ENCODE measurements around the gene BPNT1. TPM values are rescaled to one million over a fixed set of nuclear protein-coding genes. Genes with fewer than 3 reads are reported as not detected.

Gene BPNT1
- total and polyA plus RNA-seq, 2 donors (not counting 1 experiment from before 2014, with no cell fraction given), result 23.8 to 51.2 TPM

- peak; percentile 10 to 75 for DNase-seq (ENCODE audit: low read depth in 2 of 2)
- no peak for TF ChIP-seq EZH2 (IDR thresholded peaks at IDR 0.05; ENCODE audit: low read length, missing control alignments)
- no peak for TF ChIP-seq CTCF (conservative IDR thresholded peaks at IDR 0.05 in 1 of 2, IDR thresholded peaks at IDR 0.05 in 1 of 2; ENCODE audit: low read depth in 1 of 2, low read length in 2 of 2)
- Histone ChIP-seq H3K79me2 (ENCODE audit: control insufficient read depth, insufficient read depth, low read length) (no peaks in the 10 kb centered on the region), H3K4me3 (replicated peaks in 1 of 4; ENCODE audit: control extremely low read depth in 1 of 4, insufficient read depth in 1 of 4, low read depth in 3 of 4, low read length in 4 of 4) (no peak overlapping the region), H3K27ac (ENCODE audit: insufficient read depth, low read length) (no peak overlapping the region), H3K4me1 (ENCODE audit: control insufficient read depth, extremely low read depth, insufficient read depth, low read length) (peaks cover 7% of the 10 kb centered on the region), H3K9me3 (ENCODE audit: control insufficient read depth, insufficient read depth, low read depth, low read length) (no peaks in the 10 kb centered on the region), H3K36me3 (ENCODE audit: control insufficient read depth, insufficient read depth, low read length) (peaks cover 2% of the 10 kb centered on the region), H3K4me2 (ENCODE audit: extremely low read depth, insufficient read depth, low read length) (no peak overlapping the region), H4K20me1 (ENCODE audit: control insufficient read depth, extremely low read depth, insufficient read depth, low read length) (no peaks in the 10 kb centered on the region), H3K27me3 (ENCODE audit: control insufficient read depth, insufficient read depth, low read length) (no peaks in the 10 kb centered on the region), H2AFZ (ENCODE audit: low read length) (no peak overlapping the region), H3K9ac (ENCODE audit: insufficient read depth, low read length) (no peak overlapping the region)
Measured at GRCh38 chr1:220013497-220013896, 76.1 kb downstream of the BPNT1 start.

DNA sequence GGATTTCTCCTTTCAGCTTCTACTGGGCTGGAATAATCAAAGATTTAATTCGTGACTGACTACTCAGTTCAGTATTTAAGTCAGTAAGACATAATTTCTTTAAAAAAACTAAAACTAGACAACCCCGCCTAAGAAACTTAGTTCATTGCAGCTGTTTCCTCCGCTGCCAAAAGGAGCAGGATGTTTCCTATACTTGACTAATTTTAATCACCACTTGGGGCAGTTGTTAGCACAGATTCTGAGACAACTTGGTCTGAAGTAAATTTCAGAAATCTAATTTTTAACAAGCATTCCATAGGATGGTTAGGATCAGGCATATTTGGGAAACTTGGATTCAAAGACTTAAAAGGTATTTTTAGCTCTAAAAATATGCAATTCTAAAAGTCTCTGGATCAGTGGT lies 77.3 kb downstream of the BPNT1 start:
- Histone ChIP-seq H3K4me2 (ENCODE audit: extremely low read depth, insufficient read depth, low read length) (no peak overlapping the region), H3K4me3 (replicated peaks in 1 of 4; ENCODE audit: control extremely low read depth in 1 of 4, insufficient read depth in 1 of 4, low read depth in 3 of 4, low read length in 4 of 4) (no peak overlapping the region), H3K36me3 (ENCODE audit: control insufficient read depth, insufficient read depth, low read length) (peaks cover 2% of the 10 kb centered on the region), H3K79me2 (ENCODE audit: control insufficient read depth, insufficient read depth, low read length) (no peaks in the 10 kb centered on the region), H2AFZ (ENCODE audit: low read length) (no peak overlapping the region), H3K27ac (ENCODE audit: insufficient read depth, low read length) (no peak overlapping the region), H3K9ac (ENCODE audit: insufficient read depth, low read length) (no peak overlapping the region), H3K4me1 (ENCODE audit: control insufficient read depth, extremely low read depth, insufficient read depth, low read length) (peaks cover 7% of the 10 kb centered on the region), H3K9me3 (ENCODE audit: control insufficient read depth, insufficient read depth, low read depth, low read length) (no peaks in the 10 kb centered on the region), H3K27me3 (ENCODE audit: control insufficient read depth, insufficient read depth, low read length) (no peaks in the 10 kb centered on the region), H4K20me1 (ENCODE audit: control insufficient read depth, extremely low read depth, insufficient read depth, low read length) (no peaks in the 10 kb centered on the region)
- TF ChIP-seq EZH2 (IDR thresholded peaks at IDR 0.05; ENCODE audit: low read length, missing control alignments) (no peak), CTCF (conservative IDR thresholded peaks at IDR 0.05 in 1 of 2, IDR thresholded peaks at IDR 0.05 in 1 of 2; ENCODE audit: low read depth in 1 of 2, low read length in 2 of 2) (peak; percentile 17)
- DNase-seq (ENCODE audit: low read depth in 2 of 2), result peak; percentile 9 to 20

GRCh38 chr1:220011620-220012019 lies 78.0 kb downstream of the BPNT1 start:
- H3K79me2 ChIP-seq (ENCODE audit: control insufficient read depth, insufficient read depth, low read length), result no peaks in the 10 kb centered on the region
- no peak overlapping the region for H3K27ac ChIP-seq (ENCODE audit: insufficient read depth, low read length)
- H3K4me1 ChIP-seq (ENCODE audit: control insufficient read depth, extremely low read depth, insufficient read depth, low read length), result peaks cover 7% of the 10 kb centered on the region
- no peak overlapping the region for H2AFZ ChIP-seq (ENCODE audit: low read length)
- DNase-seq (ENCODE audit: low read depth in 2 of 2), result no peak
- H3K27me3 ChIP-seq (ENCODE audit: control insufficient read depth, insufficient read depth, low read length), result no peaks in the 10 kb centered on the region
- H3K36me3 ChIP-seq (ENCODE audit: control insufficient read depth, insufficient read depth, low read length), result peaks cover 2% of the 10 kb centered on the region
- TF ChIP-seq EZH2 (IDR thresholded peaks at IDR 0.05; ENCODE audit: low read length, missing control alignments) (no peak), CTCF (conservative IDR thresholded peaks at IDR 0.05 in 1 of 2, IDR thresholded peaks at IDR 0.05 in 1 of 2; ENCODE audit: low read depth in 1 of 2, low read length in 2 of 2) (no peak)
- H3K9me3 ChIP-seq (ENCODE audit: control insufficient read depth, insufficient read depth, low read depth, low read length), result no peaks in the 10 kb centered on the region
- H3K4me3 ChIP-seq (replicated peaks in 1 of 4; ENCODE audit: control extremely low read depth in 1 of 4, insufficient read depth in 1 of 4, low read depth in 3 of 4, low read length in 4 of 4), result no peak overlapping the region
- no peaks in the 10 kb centered on the region for H4K20me1 ChIP-seq (ENCODE audit: control insufficient read depth, extremely low read depth, insufficient read depth, low read length)
- no peak overlapping the region for H3K4me2 ChIP-seq (ENCODE audit: extremely low read depth, insufficient read depth, low read length)
- no peak overlapping the region for H3K9ac ChIP-seq (ENCODE audit: insufficient read depth, low read length)

Other genes with a start within 250 kb of the BPNT1 start
- not detected in 2 replicates for gene SLC30A10, start 161.2 kb downstream of the BPNT1 start, total RNA-seq
- gene SLC30A10, start 161.2 kb downstream of the BPNT1 start, polyA plus RNA-seq, result 0.02 TPM in 1 of 2 replicates, not detected in the other
- 193 and 273 TPM in 2 replicates for gene EPRS1, start 43.3 kb downstream of the BPNT1 start, total RNA-seq
- 100.0 and 103 TPM in 2 replicates for gene EPRS1, start 43.3 kb downstream of the BPNT1 start, polyA plus RNA-seq
- 88.9 and 99.1 TPM in 2 replicates for gene IARS2, start 4.3 kb upstream of the BPNT1 start, total RNA-seq
- 34.1 and 37.8 TPM in 2 replicates for gene IARS2, start 4.3 kb upstream of the BPNT1 start, polyA plus RNA-seq
- 36.5 and 43.8 TPM in 2 replicates for gene RAB3GAP2, start 182.7 kb upstream of the BPNT1 start, total RNA-seq
- 23.0 and 31.0 TPM in 2 replicates for gene RAB3GAP2, start 182.7 kb upstream of the BPNT1 start, polyA plus RNA-seq